Mucosa of stomach (tissue), 1 donor: Measurements from ENCODE around the gene FANCM.

Source experiments
- H3K27me3 ChIP-seq: one replicate; pipeline ENCODE4 v1.7.0; 2013; ENCODE audit warnings: mild to moderate bottlenecking, low read length; ENCODE audit not compliant: control insufficient read depth, insufficient read depth
- H3K36me3 ChIP-seq: one replicate; pipeline ENCODE4 v1.7.0; 2013; ENCODE audit warnings: low read length; ENCODE audit not compliant: control insufficient read depth, insufficient read depth
- H3K4me1 ChIP-seq: one replicate; pipeline ENCODE4 v1.7.0; 2013; ENCODE audit warnings: mild to moderate bottlenecking, low read length; ENCODE audit not compliant: control insufficient read depth, insufficient read depth
- H3K4me3 ChIP-seq: one replicate; pipeline ENCODE4 v1.7.0; 2013; ENCODE audit warnings: low read length
- H3K9ac ChIP-seq: one replicate; pipeline ENCODE4 v1.7.0; 2013; ENCODE audit warnings: mild to moderate bottlenecking, low read length, moderate library complexity
- H3K9me3 ChIP-seq: one replicate; pipeline ENCODE4 v1.7.0; 2013; ENCODE audit warnings: mild to moderate bottlenecking, low read length, moderate library complexity; ENCODE audit not compliant: control insufficient read depth
- donor health status: Pancreatic carcinoma.

The FANCM gene

GRCh38 chr14:45150386-45150890 is 14.7 kb downstream of the FANCM start:
- H3K9ac ChIP-seq, result no peak overlapping the region
- no peak overlapping the region for H3K4me3 ChIP-seq
- H3K27me3 ChIP-seq, result no peaks in the 10 kb centered on the region
- H3K9me3 ChIP-seq, result no peaks in the 10 kb centered on the region
- no peaks in the 10 kb centered on the region for H3K36me3 ChIP-seq
- no peaks in the 10 kb centered on the region for H3K4me1 ChIP-seq

GRCh38 chr14:45156067-45156466 is 20.3 kb downstream of the FANCM start:
- H3K36me3 ChIP-seq, result no peaks in the 10 kb centered on the region
- H3K27me3 ChIP-seq, result no peaks in the 10 kb centered on the region
- H3K4me3 ChIP-seq, result no peak overlapping the region
- no peaks in the 10 kb centered on the region for H3K4me1 ChIP-seq
- no peak overlapping the region for H3K9ac ChIP-seq
- no peaks in the 10 kb centered on the region for H3K9me3 ChIP-seq

- Histone ChIP-seq H3K9me3 (no peaks in the 10 kb centered on the region), H3K9ac (no peak overlapping the region), H3K36me3 (no peaks in the 10 kb centered on the region), H3K4me3 (no peak overlapping the region), H3K4me1 (no peaks in the 10 kb centered on the region), H3K27me3 (no peaks in the 10 kb centered on the region)
Observed at GRCh38 chr14:45169906-45170305, 34.2 kb downstream of the FANCM start.

- H3K27me3 ChIP-seq, result no peaks in the 10 kb centered on the region
- H3K9me3 ChIP-seq, result no peaks in the 10 kb centered on the region
- H3K4me1 ChIP-seq, result no peaks in the 10 kb centered on the region
- H3K4me3 ChIP-seq, result no peak overlapping the region
- H3K9ac ChIP-seq, result no peak overlapping the region
- H3K36me3 ChIP-seq, result no peaks in the 10 kb centered on the region
Observed at GRCh38 chr14:45177076-45177475, 41.3 kb downstream of the FANCM start.

- Histone ChIP-seq H3K9me3 (no peaks in the 10 kb centered on the region), H3K9ac (no peak overlapping the region), H3K4me3 (no peak overlapping the region), H3K27me3 (no peaks in the 10 kb centered on the region), H3K36me3 (no peaks in the 10 kb centered on the region), H3K4me1 (no peaks in the 10 kb centered on the region)
Observed at GRCh38 chr14:45181329-45181728, 45.6 kb downstream of the FANCM start.

- Histone ChIP-seq H3K4me3 (no peak overlapping the region), H3K27me3 (no peaks in the 10 kb centered on the region), H3K4me1 (no peaks in the 10 kb centered on the region), H3K36me3 (no peaks in the 10 kb centered on the region), H3K9ac (no peak overlapping the region), H3K9me3 (no peaks in the 10 kb centered on the region)
Observed at GRCh38 chr14:45181806-45182205, 46.1 kb downstream of the FANCM start.

- no peaks in the 10 kb centered on the region for H3K9me3 ChIP-seq
- H3K9ac ChIP-seq, result no peak overlapping the region
- H3K27me3 ChIP-seq, result no peaks in the 10 kb centered on the region
- no peak overlapping the region for H3K4me3 ChIP-seq
- no peaks in the 10 kb centered on the region for H3K4me1 ChIP-seq
- H3K36me3 ChIP-seq, result no peaks in the 10 kb centered on the region
Observed at GRCh38 chr14:45185100-45185814, 49.5 kb downstream of the FANCM start.

- H3K9ac ChIP-seq, result no peak overlapping the region
- no peaks in the 10 kb centered on the region for H3K27me3 ChIP-seq
- no peaks in the 10 kb centered on the region for H3K4me1 ChIP-seq
- H3K9me3 ChIP-seq, result no peaks in the 10 kb centered on the region
- no peak overlapping the region for H3K4me3 ChIP-seq
- H3K36me3 ChIP-seq, result no peaks in the 10 kb centered on the region
Observed at GRCh38 chr14:45194964-45195363, 59.2 kb downstream of the FANCM start.

- Histone ChIP-seq H3K4me1 (no peaks in the 10 kb centered on the region), H3K36me3 (no peaks in the 10 kb centered on the region), H3K4me3 (no peak overlapping the region), H3K9ac (no peak overlapping the region), H3K9me3 (no peaks in the 10 kb centered on the region), H3K27me3 (no peaks in the 10 kb centered on the region)
Observed at GRCh38 chr14:45198551-45198950, 62.8 kb downstream of the FANCM start.

- no peaks in the 10 kb centered on the region for H3K36me3 ChIP-seq
- H3K9ac ChIP-seq, result no peak overlapping the region
- H3K27me3 ChIP-seq, result no peaks in the 10 kb centered on the region
- no peak overlapping the region for H3K4me3 ChIP-seq
- no peaks in the 10 kb centered on the region for H3K4me1 ChIP-seq
- H3K9me3 ChIP-seq, result no peaks in the 10 kb centered on the region
Observed at GRCh38 chr14:45199230-45199629, 63.5 kb downstream of the FANCM start.

- H3K27me3 ChIP-seq, result no peaks in the 10 kb centered on the region
- H3K9ac ChIP-seq, result no peak overlapping the region
- H3K36me3 ChIP-seq, result no peaks in the 10 kb centered on the region
- no peak overlapping the region for H3K4me3 ChIP-seq
- no peaks in the 10 kb centered on the region for H3K4me1 ChIP-seq
- H3K9me3 ChIP-seq, result no peaks in the 10 kb centered on the region
Observed at GRCh38 chr14:45201905-45202304, 66.2 kb downstream of the FANCM start.

- no peak overlapping the region for H3K9ac ChIP-seq
- H3K9me3 ChIP-seq, result no peaks in the 10 kb centered on the region
- no peak overlapping the region for H3K4me3 ChIP-seq
- H3K36me3 ChIP-seq, result no peaks in the 10 kb centered on the region
- no peaks in the 10 kb centered on the region for H3K27me3 ChIP-seq
- no peaks in the 10 kb centered on the region for H3K4me1 ChIP-seq
Observed at GRCh38 chr14:45204241-45204640, 68.5 kb downstream of the FANCM start.

GRCh38 chr14:45210159-45210558 is 74.4 kb downstream of the FANCM start:
- H3K27me3 ChIP-seq, result no peaks in the 10 kb centered on the region
- no peaks in the 10 kb centered on the region for H3K36me3 ChIP-seq
- H3K9ac ChIP-seq, result no peak overlapping the region
- H3K4me1 ChIP-seq, result no peaks in the 10 kb centered on the region
- H3K4me3 ChIP-seq, result no peak overlapping the region
- no peaks in the 10 kb centered on the region for H3K9me3 ChIP-seq
